HG03103 (cell line): ENCODE data around the gene NADSYN1.

Source experiments
- ATAC-seq: cut with Tn5 transposase; IDR thresholded peaks from one replicate; pipeline ENCODE4 v1.9.1; 2021; ENCODE audit warnings: low read depth; ENCODE audit not compliant: unreplicated experiment

NADSYN1 gene

DNA sequence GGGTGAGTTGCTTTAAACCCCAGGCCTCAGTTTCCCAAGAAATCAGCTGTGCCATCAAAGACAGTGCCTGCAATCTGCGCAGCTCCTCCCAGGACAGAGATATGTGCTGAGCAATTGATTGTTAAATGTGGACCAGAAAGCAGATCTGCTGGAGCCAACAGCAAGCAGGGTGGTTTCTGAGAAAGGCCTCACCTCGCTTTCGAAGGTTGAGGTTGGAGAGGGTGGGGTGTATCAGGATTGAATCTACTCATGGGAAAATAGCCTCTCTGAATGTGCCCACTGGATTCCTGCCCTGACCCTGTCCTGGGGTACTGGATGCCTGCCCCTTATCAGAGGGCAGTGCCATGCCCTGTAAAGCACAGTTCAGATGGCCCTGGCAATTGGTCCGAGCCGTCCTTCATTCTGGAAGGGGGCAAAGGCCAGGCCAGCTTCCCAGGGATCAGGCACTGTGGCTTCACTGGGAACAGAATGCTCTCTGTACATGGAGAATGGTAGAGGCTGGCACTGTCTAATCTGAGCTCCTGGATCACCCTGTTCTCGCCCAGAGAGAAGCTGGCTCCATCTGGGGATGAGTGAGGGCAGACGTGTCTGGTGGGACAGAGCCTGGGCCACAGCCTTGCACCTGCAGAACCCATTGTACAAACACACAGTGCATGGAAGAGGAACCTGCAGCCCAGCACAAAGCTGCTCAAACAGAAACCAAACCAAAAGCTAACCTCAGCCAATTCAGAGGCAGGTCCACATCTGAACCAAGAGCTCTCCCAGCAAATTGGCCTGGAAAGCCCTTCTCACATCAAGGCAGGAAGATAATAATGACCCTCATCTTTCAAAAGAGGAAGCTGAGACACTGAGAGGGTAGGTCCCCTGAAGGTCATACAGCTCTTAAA lies 20.0 kb upstream of the NADSYN1 start:
- no peak for ATAC-seq

DNA sequence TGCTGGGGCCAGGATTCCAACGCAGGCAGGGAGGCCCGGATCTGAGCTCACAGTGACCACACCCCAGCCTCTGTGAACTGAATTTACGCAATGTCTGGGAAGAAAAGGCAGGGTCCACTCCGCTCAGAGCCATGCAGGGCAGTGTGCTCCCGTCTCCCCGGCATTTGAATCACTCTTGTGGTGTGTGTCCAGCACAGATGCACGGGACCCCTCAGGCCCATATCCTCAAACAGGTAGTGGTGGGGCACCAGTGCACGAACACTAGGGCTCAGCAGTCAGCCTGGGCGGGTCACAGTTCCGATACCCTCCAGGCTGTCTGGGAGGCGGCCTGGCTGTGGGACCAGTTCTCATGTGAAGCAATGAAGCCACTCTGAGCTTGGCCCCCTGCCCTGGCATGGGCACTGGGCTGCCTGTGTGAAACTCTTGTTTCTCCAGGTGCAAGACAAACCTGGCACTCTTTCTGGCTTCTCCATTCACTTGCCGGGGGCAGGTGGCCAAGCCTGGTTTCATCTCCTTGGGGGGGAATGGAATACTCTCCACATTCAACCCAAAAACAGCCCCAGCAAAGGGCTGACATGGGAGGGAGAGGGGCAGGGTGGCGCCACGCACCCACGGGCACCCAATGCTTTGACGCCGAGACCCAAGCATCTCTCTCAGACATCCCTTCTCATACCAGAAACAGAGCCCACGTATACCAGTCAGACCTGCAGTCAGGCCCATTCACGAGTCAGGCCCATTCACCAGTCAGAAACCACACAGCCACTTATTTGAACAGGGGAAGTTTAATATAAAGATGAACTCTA lies 19.2 kb upstream of the NADSYN1 start:
- no peak for ATAC-seq

DNA sequence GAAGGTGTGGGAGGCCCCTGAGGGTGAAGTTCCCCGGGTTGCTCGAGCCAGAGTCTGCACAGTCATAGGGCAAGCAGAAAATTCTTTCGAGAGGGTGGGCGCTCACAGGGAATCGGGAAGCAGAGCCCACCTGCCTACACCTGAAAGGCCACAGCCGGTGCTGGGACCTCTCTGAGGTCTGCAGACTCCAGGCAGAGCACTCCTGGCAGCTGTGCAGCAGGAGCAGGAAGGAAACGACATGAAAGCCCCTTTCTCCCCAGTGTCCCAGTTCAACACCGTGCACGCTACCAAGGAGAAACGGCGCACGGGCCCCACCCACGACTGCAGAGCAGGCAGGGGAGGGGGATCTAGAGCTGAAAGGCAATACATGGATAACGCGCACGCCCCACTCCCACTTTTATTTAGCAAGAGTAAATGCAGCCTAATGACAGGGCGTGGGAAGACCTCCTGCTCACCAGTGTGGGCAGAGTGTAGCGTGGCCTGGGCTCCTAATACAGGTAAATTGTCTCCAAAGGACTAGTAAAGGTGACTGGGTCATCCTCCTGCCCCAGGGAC lies 18.4 kb upstream of the NADSYN1 start:
- no peak for ATAC-seq

DNA sequence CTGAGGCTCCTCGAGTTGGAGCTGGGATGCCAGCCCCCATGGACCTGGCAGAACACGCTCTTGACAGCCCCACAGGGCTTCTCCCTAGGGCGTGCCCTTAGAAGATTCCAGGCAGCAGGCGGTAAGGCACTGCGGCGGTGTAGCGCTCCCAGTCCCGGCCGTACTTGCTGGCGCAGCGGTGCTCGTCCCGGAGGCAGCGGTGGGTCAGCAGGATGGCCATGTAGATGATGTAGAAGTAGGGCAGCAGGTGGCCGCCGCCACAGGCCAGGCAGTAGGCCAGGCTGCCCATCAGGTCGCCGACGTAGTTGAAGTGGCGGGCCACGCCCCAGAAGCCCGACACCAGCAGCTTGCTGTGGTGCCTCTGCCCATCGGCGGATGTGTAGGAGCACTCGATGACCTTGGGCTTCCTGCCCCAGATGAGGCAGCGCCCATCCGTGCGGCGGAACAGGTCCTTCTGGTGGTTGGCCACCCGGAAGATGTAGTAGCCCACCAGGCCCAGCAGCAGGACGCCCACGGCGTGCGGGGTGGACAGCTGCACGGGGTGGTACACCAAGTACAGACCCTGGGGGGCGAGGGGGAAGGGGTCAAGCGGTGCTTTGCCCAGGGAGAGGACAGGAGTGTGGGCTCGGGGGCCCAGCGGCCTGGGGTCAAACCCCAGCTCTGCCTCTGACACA lies 17.6 kb upstream of the NADSYN1 start:
- no peak for ATAC-seq

DNA sequence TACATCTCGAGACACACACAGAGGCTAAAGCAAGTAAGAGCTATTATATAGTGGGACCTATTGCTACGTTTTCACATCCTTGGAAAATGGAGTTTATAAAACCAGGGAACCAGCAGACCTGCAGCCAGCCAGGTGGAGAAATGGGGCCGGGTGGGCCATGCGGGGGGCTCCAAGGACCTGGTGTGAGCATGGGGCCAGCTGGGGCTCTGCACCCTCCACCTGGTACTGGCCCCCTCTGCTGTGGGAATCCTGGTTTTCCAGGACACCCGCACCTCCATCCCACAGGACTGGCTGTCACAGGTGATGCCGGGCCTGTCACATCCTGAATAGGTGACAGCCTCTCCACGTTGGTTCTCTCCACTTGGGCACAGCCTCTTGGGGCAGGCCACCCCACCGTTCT lies 16.1 kb upstream of the NADSYN1 start:
- ATAC-seq: no peak

DNA sequence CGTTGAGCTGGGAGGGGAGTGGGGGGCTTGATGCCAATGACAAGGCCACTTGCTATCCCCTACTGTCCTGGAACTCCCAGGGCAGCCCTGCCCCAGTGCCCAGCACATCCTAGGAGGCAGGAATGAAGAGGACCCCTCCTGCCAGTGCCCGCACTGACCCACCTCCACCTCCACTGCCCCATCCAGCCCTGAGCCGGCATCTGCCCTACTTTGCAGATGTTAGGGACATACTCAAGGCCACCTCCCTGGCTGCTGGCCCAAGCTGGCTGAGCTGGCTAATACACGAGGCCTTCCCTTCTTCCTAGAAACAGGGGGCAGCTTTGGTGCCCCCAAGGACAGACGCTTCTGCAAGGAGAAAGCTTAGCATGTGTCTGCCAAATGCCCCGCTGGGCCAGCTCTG lies 15.6 kb upstream of the NADSYN1 start:
- no peak for ATAC-seq

DNA sequence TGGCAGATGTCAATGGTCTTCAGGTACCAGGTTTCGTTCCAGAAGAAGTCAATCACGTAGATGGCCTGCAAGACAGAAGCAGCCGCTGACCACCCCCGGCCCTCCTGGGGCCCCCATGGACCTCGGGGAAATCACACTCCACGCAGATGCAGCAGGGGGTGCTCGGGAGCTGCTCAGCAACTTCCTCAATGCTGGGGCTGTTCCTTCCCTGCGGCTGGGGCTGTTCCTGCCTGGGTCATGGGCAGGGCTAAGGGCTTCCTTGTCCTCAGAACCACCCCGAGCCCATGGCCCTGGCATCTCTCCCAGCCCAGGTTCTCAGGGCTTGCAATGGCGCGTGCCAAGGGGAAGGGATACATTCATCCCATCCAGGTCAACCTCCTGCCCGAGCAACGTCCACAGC lies 15.1 kb upstream of the NADSYN1 start:
- ATAC-seq: no peak

DNA sequence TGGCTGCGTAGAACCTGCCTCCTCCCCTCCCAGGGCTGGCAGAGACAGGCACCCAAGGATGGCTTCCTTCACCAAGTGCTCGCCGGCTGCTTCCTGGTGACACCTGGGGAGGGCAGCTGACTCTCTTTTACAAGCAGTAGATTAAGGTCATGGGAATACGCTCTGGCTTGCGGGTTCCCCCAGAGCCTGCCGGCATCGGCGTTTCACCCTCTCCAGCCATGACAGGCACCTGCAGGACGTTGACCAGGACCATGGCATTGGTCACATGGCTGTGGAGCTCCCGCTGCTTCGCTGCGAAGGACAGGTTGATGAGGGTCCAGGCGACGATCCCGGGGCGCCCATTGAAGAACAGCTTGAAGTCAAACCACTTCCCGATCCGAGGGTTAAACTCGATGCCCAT lies 14.4 kb upstream of the NADSYN1 start:
- no peak for ATAC-seq

DNA sequence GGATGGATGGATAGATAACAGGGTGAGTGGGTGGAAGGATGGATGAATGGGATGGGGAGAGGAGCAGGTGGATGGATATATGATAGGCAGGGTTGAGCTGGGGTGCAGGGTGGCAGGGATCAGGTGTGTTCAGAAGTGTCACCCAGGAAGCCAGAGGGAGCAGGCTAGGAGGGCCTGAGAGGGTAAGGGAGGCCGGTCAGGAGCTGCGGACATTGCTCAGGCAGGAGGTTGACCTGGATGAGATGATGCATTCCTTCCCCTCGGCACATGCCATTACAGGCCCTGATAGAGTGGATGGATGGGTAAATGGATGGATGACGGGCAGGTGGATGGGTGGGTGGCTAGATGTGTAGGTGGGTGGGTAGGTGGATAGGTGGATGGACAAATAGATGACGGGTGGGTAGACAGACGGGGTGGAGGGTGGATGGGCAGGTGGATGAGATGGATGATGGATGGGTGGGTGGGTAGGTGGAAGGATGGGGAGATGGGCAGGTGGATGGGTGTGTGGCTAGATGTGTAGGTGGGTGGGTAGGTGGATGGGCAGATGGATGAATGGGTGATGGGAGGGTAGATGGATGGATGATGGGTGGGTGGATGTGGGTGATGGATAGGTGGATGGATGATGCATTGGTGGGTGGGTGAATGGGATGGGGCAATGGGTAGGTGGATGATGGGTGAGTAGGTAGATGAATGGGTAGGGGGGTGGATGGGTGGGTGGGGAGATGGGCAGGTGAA lies 12.8 kb upstream of the NADSYN1 start:
- no peak for ATAC-seq

DNA sequence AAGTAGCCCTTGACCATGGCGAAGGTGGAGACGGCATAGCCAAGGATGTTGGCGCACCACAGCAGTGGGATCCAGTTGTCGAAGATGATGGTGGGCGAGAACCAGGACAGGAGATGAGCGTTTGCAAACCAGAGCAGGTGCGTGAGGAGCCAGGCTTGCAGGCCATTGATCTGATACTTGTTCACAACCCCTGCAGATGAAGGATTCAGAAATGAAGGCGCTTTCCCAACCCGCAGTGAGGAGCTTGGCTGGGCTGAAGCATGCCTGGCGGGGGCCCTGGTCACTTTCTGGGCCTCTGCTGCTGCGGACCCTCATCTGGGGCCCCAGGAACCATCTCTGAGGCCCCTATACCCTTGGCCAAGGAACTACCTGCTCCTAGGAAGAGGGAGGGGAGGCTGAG lies 11.8 kb upstream of the NADSYN1 start:
- ATAC-seq: no peak

DNA sequence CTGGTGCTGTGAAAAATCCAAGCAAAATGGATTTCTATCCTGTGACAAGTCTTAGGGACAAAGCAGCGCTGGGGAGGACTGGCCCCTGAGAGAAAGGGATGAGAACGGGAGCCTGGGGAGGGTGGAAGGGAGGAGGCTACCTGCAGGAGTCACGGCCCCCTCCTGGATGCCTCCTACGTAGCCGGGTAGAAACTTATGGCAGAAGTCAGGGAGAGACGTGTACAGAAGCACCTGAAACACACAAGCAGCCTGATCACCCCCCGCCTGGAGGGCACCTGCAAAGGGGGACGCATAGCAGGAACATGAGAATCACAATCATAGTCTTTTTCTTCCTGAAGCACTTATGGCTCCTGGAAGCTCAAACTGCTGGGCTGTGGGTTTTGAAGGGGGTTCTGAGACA lies 10.9 kb upstream of the NADSYN1 start:
- no peak for ATAC-seq

DNA sequence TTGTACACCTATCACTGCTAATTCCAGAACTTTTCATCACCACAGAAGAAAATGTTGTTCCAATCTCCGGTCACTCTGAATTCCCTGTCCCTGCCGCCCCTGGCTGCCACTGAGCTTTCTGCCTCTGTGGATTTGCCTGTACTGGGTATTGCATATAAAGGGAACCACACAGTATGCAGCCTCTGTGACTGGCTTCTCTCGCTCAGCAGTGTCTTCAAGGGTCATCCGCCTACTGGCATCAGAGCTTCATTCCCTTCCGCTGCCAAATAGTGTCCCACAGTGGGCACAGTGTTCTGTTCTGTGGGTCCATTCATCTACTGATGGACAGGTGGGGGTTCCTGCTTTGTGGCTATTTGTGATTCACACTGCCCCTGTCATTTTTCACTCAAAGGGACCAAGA lies 10.1 kb upstream of the NADSYN1 start:
- ATAC-seq: no peak

DNA sequence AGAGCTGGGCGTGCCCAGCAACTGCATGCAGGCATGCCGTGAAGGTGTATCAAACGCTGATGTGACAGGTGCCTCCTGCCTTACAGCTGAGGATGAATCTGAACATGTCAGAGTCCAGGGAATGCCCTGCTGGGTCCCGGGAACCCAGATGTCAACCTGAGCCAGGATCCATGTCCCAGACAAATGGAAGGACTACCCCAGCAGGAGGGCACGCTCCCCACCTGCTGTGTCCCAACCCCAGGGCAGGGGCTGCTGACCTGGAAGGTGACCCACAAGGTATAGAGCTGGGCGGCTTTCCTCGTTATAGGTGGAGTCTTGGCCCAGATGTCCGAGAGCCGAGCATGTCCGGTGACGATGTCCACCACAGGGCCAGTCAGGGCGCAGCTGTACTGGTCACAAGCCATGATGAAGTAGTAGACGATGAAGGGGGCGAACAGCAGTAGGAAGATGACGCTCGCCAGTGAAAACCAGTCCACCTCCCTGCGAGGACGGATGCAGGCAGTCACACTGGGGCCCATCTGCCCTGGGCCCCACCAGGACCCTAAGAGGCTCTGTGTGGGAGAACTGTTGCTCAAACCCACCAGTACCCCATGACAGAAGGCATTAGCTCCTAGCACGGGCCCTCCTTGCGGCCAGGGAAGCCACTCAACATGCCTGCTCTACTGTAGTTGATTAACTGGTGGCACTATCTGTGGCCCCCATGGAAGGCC lies 9.1 kb upstream of the NADSYN1 start:
- no peak for ATAC-seq

DNA sequence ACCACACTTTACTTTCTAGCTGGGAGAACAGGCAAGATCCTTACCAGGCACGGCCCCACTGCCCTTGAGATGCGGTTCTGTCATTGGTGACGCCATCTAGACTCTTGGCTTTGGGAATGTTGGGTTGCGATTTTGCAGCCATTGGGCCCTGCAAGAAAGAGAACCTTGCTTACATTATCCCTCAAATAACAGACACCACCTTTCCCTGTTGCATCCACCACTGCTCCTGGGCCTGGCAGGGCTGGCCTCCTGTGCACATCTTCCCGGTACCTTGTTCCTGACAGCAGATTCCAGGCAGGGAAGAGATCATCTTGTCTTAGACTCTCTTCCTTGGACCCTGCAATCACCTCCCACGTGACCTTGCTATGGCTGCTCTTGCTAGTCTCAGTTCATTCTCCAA lies 8.2 kb upstream of the NADSYN1 start:
- ATAC-seq: no peak

DNA sequence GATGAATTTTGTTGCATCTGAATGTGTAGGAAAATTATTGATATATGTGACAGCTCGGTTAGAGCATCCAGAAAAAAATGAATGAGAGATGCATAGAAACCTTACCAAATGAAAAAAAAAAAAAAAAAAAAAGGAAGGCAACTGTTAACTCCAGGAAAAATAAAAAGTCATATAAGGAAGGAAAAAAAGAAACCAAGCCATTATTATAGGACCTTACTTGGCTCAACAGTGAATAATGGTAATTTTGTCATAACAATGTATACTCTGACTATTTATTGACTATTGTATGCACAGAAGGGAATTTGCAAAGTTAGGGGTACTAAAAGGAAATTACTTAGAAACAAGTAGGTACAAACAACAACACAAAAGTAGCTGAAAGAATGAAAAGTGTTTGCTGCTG lies 6.9 kb upstream of the NADSYN1 start:
- no peak for ATAC-seq

DNA sequence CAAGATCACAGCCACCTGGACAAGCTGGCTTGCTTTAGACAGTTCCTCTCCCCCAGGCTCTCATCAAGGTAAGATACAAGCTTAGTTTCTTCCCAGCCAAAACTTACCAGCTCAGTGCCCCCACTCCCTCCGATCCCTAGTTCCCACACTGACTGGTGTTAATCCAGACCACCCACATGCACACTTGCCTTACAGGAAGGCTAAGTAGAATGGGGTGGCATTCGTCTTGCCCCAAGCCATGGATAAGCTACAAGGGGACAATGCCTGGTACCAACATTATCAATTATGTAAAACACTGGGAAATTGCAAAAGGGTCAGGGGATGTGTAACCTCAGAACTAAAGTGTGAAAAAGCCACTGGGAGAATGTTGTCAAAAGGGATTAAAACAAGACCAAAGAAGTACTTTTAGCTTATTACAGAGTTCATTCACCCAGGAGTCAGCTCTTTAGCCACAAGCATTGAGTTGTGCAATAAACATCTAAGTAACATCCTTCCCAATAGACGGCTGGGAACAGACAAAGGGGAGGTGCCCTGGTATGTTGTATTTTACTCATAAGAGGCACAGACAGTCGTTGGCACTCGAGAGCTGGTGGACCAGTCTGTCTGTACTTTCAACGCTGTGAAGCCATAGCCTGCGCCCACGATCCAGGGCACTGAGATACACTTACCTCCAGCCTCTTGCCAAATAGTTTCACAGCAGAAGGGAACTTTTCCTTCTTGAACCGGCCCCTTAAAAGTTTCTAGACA lies 5.9 kb upstream of the NADSYN1 start:
- no peak for ATAC-seq

DNA sequence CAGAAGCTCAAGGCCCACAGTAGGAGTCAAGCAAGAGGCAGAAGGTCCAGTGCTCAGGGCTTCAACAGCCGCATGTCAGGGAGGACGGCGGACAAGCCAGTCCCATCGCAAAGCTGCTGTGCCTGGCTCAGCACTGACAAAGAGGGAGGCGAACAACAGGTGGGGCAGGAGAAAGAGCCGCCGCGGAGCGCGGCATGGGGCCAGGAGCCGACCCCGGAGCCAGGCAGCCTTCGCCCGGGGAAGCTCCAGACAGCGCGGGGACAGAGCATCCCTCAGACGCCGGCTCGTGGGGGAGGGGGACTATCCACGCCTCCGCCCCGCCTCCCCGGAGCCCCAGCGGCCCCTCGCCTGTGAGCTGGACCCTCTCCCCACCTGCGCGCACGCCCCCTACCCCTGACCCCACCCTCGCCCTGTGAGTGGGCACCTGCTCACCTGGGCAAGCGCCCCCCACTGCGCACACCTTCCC lies 5.2 kb upstream of the NADSYN1 start:
- no peak for ATAC-seq

DNA sequence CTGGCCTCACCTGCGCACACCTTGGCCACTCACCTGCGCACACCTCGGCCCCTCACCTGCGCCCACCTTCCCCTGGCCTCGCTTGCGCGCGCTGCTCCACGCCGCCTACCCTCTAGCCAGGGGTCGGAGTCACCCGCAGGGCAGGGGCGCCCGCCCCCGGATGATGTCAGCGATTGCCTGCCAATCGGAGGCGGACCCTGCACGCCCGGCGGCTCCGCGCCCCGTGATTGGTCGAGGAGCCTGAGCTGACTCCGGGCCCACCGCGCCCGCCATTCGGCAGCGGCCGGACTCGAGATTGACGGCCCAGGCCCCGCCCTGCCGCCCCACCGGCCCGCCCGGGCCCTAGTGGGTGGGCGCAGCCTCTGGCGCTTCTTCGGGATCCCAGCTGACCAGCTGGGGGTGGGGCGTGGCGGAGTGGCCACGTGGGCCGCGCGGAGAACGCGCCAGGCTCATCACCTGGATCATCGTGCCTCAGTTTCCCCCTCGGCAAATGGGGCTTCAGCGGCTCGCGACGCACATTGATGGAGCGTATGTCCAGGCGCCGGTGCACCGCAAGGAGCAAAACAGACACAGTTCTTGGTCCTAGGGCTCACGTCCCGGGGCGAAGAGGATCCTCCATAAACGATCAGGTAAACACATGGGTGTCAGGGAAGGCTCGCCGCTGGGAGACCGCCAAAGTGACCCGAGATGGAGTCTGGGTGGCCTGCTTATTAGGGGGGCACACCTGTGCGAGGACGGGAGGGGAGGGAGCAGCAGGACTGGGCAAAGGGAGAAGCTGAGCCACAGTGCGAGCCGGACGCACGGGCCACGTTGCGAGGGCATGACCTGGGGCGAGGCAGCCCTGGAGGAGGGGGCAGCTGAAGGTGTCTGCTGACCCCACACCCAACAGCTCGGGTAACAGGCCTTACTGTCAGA lies 4.5 kb upstream of the NADSYN1 start, which contains the start of gene DHCR7:
Gene DHCR7, minus strand, starts transcription at position 137 of the 915 bp plus-strand sequence. CDS start 3,441 bp downstream, outside the sequence.
- ATAC-seq: peak; percentile 84
